Skin of body (tissue), 2 donors: ENCODE data around the gene TTYH1. TPM values are rescaled to one million over a fixed set of nuclear protein-coding genes. Genes with fewer than 3 reads are reported as not detected.
A peak's percentile ranks its signal among the peaks of the same experiment; 100 is the strongest.

Experiments
- DNase-seq: peaks from one replicate; lab custom pipeline; 2025; lab: John Stamatoyannopoulos, UW
- total RNA-seq: library from RNA; depleted of rRNA; stranded (reverse); fragments of >200 nt; gene quantifications from one replicate; pipeline ENCODE4 v1.2.3, GENCODE V29; 2014

Gene TTYH1
- total RNA-seq, 1 donor from 2014 or later, result 9.2 TPM

DNA sequence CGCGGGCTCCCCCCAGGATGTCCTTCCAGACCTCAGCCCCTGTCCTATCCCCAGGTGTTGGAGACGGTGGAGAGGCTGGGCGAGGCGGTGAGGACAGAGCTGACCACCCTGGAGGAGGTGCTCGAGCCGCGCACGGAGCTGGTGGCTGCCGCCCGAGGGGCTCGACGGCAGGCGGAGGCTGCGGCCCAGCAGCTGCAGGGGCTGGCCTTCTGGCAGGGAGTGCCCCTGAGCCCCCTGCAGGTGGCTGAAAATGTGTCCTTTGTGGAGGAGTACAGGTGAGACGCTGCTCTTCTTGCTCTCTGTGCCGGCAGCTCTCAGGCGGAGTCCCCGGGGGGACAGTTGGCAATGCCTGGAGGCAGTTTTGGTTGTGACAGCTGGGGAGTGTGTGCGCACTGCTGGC lies 6.9 kb downstream of the TTYH1 start:
- DNase-seq, result no peak

DNA sequence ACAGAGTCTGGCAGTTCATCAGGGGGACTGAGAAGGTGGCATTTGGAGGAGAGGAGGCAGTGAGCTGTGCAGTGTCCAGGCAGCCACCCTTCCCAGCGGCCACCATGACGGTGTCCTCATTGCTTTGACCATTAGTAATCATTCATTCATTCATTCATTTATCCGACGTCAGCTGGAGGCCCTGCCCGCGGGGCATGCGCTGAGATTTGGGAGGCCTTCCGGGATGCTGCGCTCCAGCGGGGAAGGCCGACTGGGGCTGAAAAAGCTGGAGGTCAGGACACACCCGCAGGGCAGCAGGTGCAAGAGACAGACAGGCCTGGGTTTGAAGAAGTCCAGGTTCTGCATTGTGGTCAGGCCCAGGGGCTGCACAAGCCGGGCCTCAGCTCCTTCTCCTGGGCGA lies 8.9 kb downstream of the TTYH1 start:
- DNase-seq, result no peak

DNA sequence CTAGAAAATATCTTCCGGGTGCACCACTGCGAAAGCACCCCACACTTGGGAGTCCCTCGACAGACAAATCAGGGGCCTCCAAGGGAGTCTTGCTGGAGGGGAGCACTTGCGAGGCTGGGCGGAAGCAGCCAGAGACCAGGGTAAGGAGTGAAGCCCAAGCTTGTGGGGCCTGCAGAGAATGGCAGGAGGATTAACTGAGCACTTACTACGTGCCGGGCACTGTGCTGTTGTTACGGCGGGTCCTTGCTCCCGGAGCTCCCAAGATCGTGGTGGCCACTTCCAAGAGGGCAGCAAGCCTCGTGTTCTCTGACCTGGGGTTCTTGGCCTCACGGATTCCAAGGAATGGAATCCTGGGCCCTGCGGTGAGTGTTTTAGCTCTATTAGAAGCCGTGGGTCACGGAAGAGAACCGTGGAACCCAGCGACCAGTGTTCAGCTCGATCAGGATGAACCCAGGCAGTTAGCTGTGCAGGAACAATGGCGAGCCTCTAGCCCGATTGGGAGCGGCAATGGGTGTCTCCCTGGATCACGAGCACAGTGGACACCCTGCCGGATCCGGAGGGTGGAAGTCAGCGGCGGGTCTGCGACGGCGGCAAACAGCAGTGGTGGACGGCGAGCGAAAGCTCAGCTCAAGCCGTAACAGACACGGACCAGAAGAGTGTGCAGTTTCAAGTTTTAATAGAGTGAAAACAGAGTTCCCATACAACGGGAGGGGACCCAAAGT lies 9.6 kb downstream of the TTYH1 start:
- DNase-seq, result no peak

DNA sequence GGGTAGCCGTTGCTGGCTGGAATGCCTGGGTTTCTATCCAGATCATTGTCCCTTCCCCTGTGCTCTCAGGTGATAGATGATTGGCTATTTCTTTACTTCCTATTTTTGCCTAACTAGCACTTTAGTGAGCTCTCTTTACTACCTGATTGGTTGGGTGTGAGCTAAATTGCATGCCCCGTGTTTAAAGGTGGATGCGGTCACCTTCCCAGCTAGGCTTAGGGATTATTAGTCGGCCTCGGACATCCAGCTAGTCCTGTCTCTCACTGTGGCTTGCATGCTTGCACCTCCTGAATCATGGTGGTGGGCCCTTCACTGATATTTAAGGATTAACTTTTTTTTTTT lies 10.1 kb downstream of the TTYH1 start:
- DNase-seq, result no peak

DNA sequence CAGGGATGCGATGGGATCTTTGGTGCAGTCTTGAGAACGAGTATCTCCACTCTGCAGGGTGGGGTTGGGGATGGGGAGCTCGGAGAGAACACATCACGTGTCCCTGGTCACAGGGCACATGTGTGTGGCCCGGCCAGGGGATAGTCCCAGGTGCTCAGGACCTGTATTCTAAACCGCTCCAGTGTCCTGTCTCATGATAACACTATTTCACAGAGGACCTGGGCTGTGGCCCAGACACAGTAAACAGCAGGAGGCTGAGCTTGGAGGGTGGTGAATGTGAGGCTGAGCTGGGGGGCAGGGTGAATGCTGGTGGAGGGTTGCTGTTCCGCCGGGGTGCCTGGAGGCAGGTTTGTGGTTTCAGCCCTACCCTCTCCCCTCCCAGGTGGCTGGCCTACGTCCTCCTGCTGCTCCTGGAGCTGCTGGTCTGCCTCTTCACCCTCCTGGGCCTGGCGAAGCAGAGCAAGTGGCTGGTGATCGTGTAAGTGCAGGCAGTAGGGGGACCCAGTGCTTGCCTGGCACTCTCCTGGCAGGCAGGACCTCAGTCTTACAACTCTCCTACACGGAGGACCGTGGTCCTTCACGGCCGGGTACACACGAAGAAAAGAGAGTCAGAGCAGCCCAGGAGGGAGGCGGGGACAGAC lies 11.1 kb downstream of the TTYH1 start:
- DNase-seq, result no peak

DNA sequence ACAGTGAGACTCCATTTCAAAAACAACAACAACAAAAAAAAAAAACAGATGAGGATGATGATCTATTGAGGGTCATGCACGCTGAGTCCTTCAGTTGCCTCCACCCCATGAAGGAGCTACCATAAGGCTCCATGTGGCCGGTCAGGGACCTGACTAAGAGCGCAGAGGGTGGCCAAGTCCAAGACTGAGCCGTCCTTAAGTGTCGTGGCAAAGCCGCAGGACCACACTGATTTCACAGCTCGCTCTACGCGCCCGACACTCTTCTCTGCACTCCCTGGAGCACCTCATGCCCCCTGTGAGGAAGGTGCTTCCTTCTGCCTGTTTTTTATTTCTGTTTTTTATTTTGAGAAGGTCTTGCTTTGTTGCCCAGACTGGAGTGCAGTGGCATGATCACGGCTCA lies 12.3 kb downstream of the TTYH1 start:
- no peak for DNase-seq

DNA sequence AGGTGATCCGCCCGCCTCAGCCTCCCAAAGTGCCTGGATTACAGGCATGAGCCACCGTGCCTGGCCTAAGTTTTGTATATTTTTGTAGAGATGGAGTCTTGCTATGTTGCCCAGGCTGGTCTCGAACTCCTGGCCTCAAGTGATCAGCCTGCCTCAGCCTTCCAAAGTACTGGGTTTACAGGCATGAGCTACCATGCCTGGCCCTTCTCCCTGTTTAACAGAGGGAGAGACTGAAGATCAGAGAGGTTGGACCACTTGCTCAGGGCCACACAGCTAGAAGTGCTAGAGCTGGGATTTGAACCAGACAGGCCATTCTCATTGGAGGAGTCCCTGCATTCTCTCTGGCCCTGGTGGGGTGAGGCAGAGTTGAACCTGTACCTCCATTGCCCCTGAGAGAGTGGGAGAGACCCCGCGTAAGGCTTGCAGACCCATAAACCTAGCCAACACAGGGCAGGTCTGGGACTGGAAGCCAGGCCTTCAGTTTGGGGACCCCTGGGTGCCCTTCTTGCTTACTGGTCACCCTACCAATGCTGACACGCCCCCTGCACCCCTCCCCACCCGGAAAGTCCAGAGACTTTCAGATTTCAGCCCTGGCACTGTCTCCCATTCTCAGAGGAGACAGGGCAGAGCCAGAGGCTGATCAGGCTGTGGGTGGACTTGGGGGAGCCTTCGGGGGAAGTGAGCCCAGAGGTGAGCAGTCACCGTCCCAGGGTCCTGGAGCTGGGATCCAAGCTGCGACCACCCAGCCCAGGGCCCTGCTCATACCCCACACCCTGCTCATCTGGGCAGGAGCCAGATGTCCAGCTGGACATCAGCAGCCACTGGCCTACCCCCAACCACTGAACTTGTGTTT lies 13.3 kb downstream of the TTYH1 start:
- DNase-seq, result no peak

DNA sequence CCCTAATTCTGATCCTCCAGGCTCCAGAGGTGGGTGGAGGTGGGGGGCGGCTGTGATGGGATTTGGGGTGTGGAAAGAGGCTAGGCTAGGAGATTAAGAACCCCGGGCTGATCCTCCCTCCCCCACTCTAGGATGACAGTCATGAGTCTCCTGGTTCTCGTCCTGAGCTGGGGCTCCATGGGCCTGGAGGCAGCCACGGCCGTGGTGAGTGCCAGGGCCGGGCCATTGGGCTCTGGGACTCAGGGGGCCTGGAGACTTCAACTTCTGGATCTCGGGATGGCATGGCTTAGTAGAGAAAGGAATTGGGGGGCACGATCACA lies 13.9 kb downstream of the TTYH1 start:
- no peak for DNase-seq

DNA sequence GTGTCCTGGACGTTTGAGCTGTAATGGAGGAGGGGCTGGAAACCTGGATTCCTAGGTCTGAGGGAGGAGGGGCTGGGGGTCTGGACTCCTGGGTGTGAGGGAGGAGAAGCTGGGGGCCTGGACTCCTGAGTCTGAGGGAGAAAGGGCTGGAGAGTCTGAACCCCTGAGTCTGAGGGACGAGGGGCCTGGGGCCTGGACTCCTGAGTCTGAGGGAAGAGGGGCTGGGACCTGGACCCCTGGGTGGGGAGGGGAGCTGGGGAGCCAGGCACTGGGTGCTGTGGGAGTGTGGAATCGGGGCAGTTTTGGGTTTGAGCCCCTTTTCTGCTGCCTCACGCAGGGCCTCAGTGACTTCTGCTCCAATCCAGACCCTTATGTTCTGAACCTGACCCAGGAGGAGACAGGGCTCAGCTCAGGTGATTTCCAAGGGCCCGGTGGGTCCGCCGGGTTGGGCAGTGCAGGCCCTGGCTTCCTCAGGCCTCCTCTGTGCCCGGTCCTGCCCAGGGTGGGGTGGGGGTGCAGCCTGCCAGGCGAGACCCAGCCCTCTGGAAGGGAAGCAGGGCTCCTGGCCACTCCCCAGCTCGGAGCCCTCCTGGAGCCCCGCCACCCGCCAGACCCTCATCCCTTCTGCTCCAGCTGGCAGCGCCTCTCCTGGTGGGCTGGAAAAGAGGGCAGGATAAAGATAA lies 14.4 kb downstream of the TTYH1 start:
- no peak for DNase-seq

DNA sequence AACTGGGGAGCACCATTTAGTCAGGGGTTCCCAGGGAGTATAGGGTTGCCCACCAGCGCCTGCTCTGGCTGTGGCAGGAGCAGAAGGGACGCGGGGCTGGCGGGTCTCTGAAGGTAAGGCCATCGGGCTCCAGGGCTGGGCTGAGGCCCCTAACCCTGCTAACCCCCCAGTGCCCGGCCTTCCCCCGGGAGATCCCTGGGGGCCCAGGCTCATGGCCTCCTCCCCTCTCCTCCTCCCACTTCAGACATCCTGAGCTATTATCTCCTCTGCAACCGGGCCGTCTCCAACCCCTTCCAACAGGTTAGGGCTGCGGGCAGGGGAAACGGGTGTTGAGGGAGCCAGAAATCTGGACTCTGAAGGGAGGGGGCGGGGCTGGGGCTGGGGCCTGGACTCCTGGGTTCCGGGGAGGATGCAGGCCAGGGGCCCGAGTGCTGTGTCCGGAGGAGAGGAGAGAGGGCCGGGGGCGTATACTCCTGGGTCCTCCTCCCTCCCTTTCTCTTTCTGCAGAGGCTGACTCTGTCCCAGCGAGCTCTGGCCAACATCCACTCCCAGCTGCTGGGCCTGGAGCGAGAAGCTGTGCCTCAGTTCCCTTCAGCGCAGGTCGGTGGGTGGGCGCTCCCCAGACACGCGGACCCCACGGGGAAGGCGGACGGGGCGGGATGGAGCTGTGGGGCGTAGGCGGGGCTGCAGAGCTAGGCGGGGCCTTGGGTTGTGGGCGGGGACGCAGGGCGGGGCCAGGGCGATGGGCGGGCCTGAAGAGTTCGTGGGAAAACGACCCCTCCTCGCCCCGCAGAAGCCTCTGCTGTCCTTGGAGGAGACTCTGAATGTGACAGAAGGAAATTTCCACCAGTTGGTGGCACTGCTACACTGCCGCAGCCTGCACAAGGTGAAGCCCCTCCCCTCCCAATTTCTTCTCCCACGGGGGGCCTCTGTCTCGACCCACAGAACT lies 15.3 kb downstream of the TTYH1 start:
- peak; percentile 46 for DNase-seq

DNA sequence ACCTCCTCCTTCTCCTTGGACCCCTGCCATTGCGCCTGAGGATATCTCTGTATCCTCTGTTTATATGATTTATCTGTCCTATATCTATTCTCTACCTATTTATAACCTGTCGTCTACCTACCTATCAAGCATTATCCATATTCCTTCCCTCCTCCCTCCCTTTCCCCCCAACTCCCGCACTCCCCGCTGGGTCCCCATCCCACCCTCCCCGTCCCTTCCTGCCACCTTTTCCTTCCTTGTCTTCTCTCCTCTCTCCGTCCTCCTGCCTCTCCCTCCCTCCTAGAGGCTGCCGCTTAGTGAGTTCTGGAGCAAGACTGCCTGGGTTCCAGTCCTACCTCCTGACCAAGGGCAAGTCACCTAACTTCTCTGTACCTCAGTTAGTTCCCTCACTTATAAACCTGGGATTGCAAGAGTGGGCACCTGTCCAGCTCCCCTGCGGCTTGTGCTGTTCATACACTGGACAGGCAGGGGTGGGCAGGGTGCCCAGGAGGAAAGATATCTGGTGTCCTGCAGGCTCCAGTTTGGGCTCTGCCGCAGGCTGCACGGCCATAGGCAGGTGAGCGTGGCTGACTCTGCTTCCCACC lies 16.1 kb downstream of the TTYH1 start:
- DNase-seq, result no peak

DNA sequence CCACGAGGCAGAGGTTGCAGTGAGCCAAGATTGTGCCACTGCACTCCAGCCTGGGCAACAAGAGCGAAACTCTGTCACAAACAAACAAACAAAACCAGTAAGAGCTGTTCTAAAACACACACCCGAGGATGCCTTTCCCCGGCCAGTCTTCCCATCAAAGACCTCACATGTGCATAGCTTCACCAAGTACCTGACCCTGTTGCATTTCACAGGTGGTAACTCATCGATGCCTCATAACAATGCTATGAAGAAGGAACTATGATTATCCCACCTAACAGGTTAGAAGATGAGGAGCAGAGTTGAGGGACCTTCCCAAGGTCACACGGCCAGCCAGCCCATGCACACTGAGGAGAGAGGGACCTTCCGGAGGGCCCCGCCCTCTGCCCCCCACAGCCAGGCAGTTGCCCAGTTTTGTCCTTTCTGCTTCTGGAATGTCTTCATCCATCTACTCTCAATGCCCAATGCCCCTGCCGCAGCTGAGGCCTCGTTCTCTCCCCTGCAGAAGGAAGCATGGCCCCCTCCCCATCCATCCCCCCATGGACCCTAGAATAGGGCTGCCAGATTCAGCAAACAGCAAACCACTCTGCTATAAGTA lies 17.0 kb downstream of the TTYH1 start:
- DNase-seq, result no peak

DNA sequence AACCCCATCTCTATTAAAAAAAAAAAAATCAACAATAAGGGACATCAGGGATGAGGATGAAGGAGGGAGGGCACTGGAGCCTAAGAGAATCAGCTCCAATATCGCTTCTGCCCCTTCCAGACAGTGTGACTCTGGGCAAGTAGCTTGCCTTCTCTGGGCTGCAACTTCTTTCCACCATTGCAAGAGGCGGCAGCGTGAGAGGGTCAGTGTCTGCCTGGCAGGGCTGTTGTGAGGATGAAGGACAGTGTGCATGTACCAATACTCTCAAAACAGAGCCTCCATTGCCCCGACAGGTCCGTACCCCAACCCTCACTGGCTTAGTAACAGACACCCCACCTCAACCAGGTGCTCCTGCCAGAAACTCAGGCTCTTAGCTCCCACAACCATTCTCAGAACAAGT lies 18.4 kb downstream of the TTYH1 start:
- no peak for DNase-seq

DNA sequence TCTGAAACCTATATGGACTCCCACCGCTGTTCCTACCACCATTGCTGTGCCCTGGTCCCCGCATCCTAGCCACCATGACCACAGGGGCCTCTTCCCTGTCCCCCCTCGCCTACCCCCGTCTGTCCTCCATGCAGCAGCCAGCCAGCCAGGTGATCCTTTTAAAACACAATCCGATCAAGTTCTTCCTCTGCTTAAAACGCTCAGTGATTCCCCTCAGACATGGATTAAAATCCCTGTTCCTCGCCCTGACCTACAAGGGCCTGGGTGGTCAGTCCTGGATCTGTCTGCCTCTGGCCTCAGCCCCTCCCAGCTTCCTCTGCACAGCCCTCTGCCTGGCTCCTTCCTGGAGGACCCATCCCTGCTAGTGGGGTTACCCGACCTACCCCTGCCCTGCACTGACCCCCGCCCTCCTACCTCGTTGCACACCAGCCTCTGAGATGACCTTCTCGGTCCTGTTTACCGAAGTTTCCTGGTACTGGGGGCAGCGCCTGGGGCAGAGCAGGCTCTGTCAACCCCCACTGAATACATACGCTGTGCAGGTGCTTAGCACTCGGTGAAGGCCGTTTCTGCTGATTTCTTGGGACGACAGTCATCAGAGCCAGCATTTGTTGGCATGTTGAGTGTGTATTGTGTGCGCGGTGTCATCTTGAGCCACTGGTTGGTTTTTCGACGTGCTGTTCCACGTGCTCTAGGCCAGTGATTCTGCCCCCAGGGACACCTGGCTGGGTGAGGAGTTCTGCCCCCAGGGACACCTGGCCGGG lies 19.0 kb downstream of the TTYH1 start:
- DNase-seq, result no peak

DNA sequence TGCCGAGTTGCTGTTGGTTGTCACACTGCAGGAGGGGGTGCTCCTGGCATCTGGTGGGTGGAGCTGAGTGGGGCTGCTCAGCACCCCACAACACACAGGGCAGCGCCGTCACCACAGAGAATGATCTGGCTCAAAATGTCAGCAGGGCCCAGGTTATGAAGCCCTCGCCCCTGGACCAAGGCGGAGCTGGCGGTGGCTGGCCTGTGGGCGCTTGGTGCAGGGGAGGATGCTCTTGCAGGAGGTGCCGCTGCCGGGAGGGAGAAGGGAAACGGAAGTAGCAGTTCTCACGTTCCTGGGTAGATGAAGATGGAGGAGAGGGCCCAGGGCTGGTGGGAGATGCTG lies 19.6 kb downstream of the TTYH1 start:
- DNase-seq, result no peak

DNA sequence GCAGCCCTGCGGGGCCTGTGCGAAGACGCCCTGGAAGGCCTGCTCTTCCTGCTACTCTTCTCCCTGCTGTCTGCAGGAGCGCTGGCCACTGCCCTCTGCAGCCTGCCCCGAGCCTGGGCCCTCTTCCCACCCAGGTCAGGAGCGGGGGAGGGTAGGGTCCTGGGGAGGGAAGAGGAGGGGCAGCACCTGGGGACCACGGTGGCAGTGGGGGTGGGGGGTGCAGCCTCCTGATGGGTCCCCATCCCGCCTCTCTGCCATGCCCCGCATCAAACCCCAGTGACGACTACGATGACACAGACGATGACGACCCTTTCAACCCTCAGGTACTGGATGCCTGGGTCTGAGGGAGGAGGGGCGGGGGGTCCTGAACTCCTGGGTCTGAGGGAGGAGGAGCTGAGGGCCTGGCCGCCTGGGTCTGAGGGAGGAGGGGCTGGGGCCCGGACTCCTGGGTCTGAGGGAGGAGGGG lies 20.3 kb downstream of the TTYH1 start:
- no peak for DNase-seq

DNA sequence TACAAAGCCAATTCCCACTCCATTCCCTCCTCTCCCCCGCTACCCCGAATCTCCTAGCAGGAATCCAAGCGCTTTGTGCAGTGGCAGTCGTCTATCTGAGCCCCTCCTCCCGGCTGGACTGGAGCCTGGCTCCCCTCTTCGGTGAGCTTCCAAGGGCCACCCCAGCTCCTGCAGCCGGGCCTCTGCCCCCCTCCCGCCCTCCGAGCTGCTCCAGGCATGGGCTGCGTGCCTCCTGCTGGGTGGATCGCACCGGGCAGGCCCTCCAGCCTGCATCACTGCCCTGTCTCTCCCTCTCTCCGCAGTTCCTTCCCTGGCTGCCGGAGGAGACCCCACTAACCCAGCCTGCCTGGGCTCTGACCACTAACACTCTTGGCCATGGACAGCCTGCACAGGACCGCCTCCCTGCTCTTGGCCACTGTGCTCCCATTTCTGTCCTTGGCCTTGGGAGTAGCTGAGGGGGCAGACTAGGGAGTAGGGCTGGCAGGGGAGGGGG lies 20.8 kb downstream of the TTYH1 start:
- DNase-seq, result no peak

DNA sequence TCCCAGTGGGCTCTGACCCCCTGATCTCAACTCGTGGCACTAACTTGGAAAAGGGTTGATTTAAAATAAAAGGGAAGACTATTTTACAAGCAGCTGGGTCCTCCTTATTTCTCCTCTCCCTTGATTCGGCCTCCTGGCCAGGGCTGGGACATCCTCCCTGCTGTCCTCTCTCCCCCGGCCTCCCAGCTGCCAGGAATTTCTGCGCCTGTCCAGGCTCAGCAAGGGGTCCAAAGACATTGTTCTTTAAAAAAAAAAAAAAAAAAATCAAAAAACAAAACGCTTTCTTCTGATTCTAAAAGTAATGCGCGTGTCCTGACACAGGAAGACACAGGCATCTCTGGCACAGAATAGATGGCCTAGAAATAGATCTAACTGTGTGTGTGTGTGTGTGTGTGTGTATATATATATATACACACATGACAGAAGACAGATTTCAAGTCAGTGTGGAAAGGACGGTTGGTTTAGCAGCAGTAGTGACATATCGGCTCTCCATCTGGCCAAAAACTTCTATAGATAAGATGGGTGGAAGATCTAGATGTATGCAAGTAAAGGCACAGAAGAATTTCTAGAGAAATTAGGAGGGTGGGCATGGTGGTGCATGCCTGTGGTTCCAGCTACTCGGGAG lies 21.5 kb downstream of the TTYH1 start:
- no peak for DNase-seq
